HepG2 (cell line): Measurements from ENCODE around the gene LAMA5. TPM values are rescaled to one million over a fixed set of nuclear protein-coding genes. Genes with fewer than 3 reads are reported as not detected.
A peak's percentile ranks its signal among the peaks of the same experiment; 100 is the strongest.

Experiments
- ATAC-seq: fragments of 200-7000 bp; cut with Tn5 transposase; 3 replicates; pipeline ENCODE4 v1.9.1; 2020; ENCODE audit warnings: mild to moderate bottlenecking, moderate library complexity
- BruUV-seq: library from RNA; stranded (reverse); fragments of 400-500 nt; replicated peaks from 2 replicates; lab custom pipeline; 2021; lab: Mats Ljungman, UMichigan
- CTCF ChIA-PET: fragments of 300-600 bp; formaldehyde crosslinking; extraction: SDS; loops from one replicate; lab custom pipeline; 2021; ENCODE audit warnings: low total read pairs, inconsistent platforms, low intra/inter-chr PET ratio; lab: Yijun Ruan, JAX
- POLR2A ChIA-PET: fragments of 350-600 bp; sonication (Branson Sonifier 250); formaldehyde crosslinking; loops from one replicate; lab custom pipeline; 2020; ENCODE audit warnings: antibody characterized with exemption, inconsistent platforms; lab: Yijun Ruan, JAX
- DNase-seq: peaks from one replicate; pipeline ENCODE4 v3.0.0-alpha.2; 2015; ENCODE audit warnings: low spot score
- FAIRE-seq: peaks from 3 replicates; lab custom pipeline; 2011; peaks lifted over from hg19 to GRCh38; lab: Jason Lieb, UNC
- H2AFZ ChIP-seq: one replicate; pipeline ENCODE4 v1.6.1; 2011; ENCODE audit warnings: low read length, inconsistent platforms
- H3K27ac ChIP-seq: fragments of 300-600 bp; 3 replicates; pipeline ENCODE4 v1.8.0; 2011; ENCODE audit warnings: mixed run types, mild to moderate bottlenecking, mixed read lengths, low read length, inconsistent platforms; ENCODE audit not compliant: insufficient read depth; ENCODE audit errors: extremely low read length
- H3K27me3 ChIP-seq, 2 experiments: fragments of 200-600 bp in 1 of 2; 2 replicates in 1 of 2; 3 replicates in 1 of 2; pipeline versions ENCODE4 v1.6.0 to v1.8.0; 2011; ENCODE audit warnings: low read length in 2 of 2, mild to moderate bottlenecking in 2 of 2, moderate library complexity in 2 of 2, inconsistent platforms in 1 of 2; ENCODE audit not compliant: insufficient read depth in 2 of 2, control insufficient read depth in 1 of 2
- H3K36me3 ChIP-seq, 2 experiments: fragments of 200-600 bp in 1 of 2; replicated peaks in 1 of 2; 2 replicates in 1 of 2; 3 replicates in 1 of 2; pipeline versions ENCODE4 v1.5.1 to v1.8.0; 2011; ENCODE audit warnings: low read length in 2 of 2, inconsistent platforms in 1 of 2; ENCODE audit not compliant: insufficient read depth in 2 of 2, control insufficient read depth in 1 of 2
- H3K4me1 ChIP-seq: 2 replicates; pipeline ENCODE4 v1.5.1; 2012; ENCODE audit warnings: low read length, inconsistent platforms; ENCODE audit not compliant: insufficient read depth
- H3K4me2 ChIP-seq: 2 replicates; pipeline ENCODE4 v1.6.0; 2011; ENCODE audit warnings: low read depth, low read length, inconsistent platforms
- H3K4me3 ChIP-seq, 3 experiments: fragments of 200-600 bp in 1 of 3; sonication (generic), shearing (Covaris generic) in 1 of 3; replicated peaks in 1 of 3; 2 replicates each; pipeline ENCODE4 v1.5.1; 2011 to 2016; ENCODE audit warnings: low read length in 3 of 3, inconsistent platforms in 2 of 3, low read depth in 2 of 3, mild to moderate bottlenecking in 2 of 3, control low read depth in 1 of 3, mixed read lengths in 1 of 3; ENCODE audit not compliant: insufficient read depth in 1 of 3
- H3K79me2 ChIP-seq: one replicate; pipeline ENCODE4 v1.6.1; 2011; ENCODE audit warnings: low read length, inconsistent platforms; ENCODE audit not compliant: insufficient read depth
- H3K9ac ChIP-seq: 2 replicates; pipeline ENCODE4 v1.6.0; 2011; ENCODE audit warnings: mild to moderate bottlenecking, low read depth, low read length, inconsistent platforms; ENCODE audit not compliant: insufficient read depth
- H3K9me3 ChIP-seq: 2 replicates; pipeline ENCODE4 v1.5.1; 2012; ENCODE audit warnings: mild to moderate bottlenecking, low read length
- H4K20me1 ChIP-seq: 2 replicates; pipeline ENCODE4 v1.6.0; 2011; ENCODE audit warnings: inconsistent platforms, mild to moderate bottlenecking, low read length, moderate library complexity; ENCODE audit not compliant: insufficient read depth
- BHLHE40 ChIP-seq: IDR thresholded peaks from 2 replicates; pipeline ENCODE4 v1.6.1; 2011; ENCODE audit warnings: low read length, improper control_type of control experiment
- FOXK1 ChIP-seq: sonication (generic); formaldehyde crosslinking; IDR thresholded peaks from 2 replicates; pipeline ENCODE4 v1.4.0; 2020; ENCODE audit warnings: low read depth, missing genetic modification reagents, borderline replicate concordance
- HNRNPL ChIP-seq: fragments of 200-400 bp; formaldehyde crosslinking; IDR thresholded peaks from 2 replicates; pipeline ENCODE4 v1.6.1; 2017; ENCODE audit warnings: mild to moderate bottlenecking, low read depth, low read length
- IRF1 ChIP-seq: sonication (generic); formaldehyde crosslinking; IDR thresholded peaks from 2 replicates; pipeline ENCODE4 v1.4.0; 2020; ENCODE audit warnings: low read depth, mild to moderate bottlenecking, missing genetic modification reagents
- NR2F6 ChIP-seq, 2 experiments: IDR thresholded peaks; 2 replicates each; pipeline ENCODE4 v1.6.1; 2016; ENCODE audit warnings: antibody characterized with exemption in 1 of 2, mild to moderate bottlenecking in 1 of 2
- SALL2 ChIP-seq: sonication (generic); formaldehyde crosslinking; IDR thresholded peaks from 2 replicates; pipeline ENCODE4 v1.8.1; 2023; ENCODE audit warnings: mild to moderate bottlenecking, missing genetic modification reagents, inconsistent platforms
- SRSF9 ChIP-seq: fragments of 200-400 bp; formaldehyde crosslinking; IDR thresholded peaks from 2 replicates; pipeline ENCODE4 v1.6.1; 2018; ENCODE audit warnings: borderline replicate concordance, mild to moderate bottlenecking, low read depth, low read length; ENCODE audit not compliant: insufficient read depth, poor library complexity, severe bottlenecking
- THYN1 ChIP-seq: sonication (generic); formaldehyde crosslinking; IDR thresholded peaks from 2 replicates; pipeline ENCODE4 v1.8.1; 2023; ENCODE audit warnings: low read depth, mild to moderate bottlenecking, moderate library complexity, missing genetic modification reagents, borderline replicate concordance
- ZBTB21 ChIP-seq: sonication (generic); formaldehyde crosslinking; IDR thresholded peaks from 2 replicates; pipeline ENCODE4 v1.4.0; 2020; ENCODE audit warnings: missing genetic modification reagents
- ZNF574 ChIP-seq: sonication (generic); formaldehyde crosslinking; IDR thresholded peaks from 2 replicates; pipeline ENCODE4 v1.4.0; 2020; ENCODE audit warnings: missing genetic modification reagents
- ZNF724P ChIP-seq: sonication (generic); formaldehyde crosslinking; IDR thresholded peaks from 2 replicates; pipeline ENCODE4 v1.8.0; 2022; ENCODE audit warnings: missing genetic modification reagents, borderline replicate concordance
- ZNF816 ChIP-seq: sonication (generic); formaldehyde crosslinking; IDR thresholded peaks from 2 replicates; pipeline ENCODE4 v1.8.0; 2022; ENCODE audit warnings: missing genetic modification reagents, mild to moderate bottlenecking, borderline replicate concordance
- WGBS: methylation state at CpG from one replicate; pipeline ENCODE4 v1.1.6; 2017; ENCODE audit warnings: low lambda C conversion rate; 5-methylcytosine and 5-hydroxymethylcytosine counted together
- in situ Hi-C: cut with HindIII; loops from 2 replicates; pipeline ENCODE4 v1.10.0; 2017; ENCODE audit warnings: low pct_unique_long_range_greater_than_20kb; ENCODE audit not compliant: extremely low pct_ligation_motif_present
- intact Hi-C: fragments of 100-400 bp; cut with micrococcal nuclease; formaldehyde crosslinking; loops from one replicate; pipeline ENCODE4 v1.10.0; 2022; ENCODE audit not compliant: unreplicated experiment
- polyA plus RNA-seq, 8 experiments: library from polyadenylated mRNA; depleted of rRNA in 3 of 8; stranded (reverse) in 7 of 8; unstranded in 1 of 8; fragments of >200 nt; fragmentation: Illumina TruSeq in 4 of 8; extraction: Trizol in 4 of 8; gene quantifications; 2 replicates each; pipeline versions ENCODE4 v1.2.1 to v1.2.3, GENCODE V29; 2011 to 2016; ENCODE audit warnings: low read depth in 4 of 8, missing spikeins in 1 of 8, mixed read lengths in 1 of 8; ENCODE audit not compliant: insufficient read depth in 1 of 8
- total RNA-seq, 5 experiments: library from RNA; depleted of rRNA; stranded (reverse); fragments of >200 nt; fragmentation: Illumina TruSeq; extraction: Trizol; gene quantifications; 2 replicates each; pipeline ENCODE4 v1.2.3, GENCODE V29; 2016; ENCODE audit warnings: low read depth in 1 of 5
- TF ChIP-seq, protein P1 (sequence below): IDR thresholded peaks from 2 replicates; pipeline ENCODE4 v1.6.1; 2016; ENCODE audit warnings: low read depth, control low read depth
- TF ChIP-seq, protein P2 (sequence below): sonication (generic); formaldehyde crosslinking; IDR thresholded peaks from 2 replicates; pipeline ENCODE4 v1.4.0; 2020; ENCODE audit warnings: missing genetic modification reagents

LAMA5 gene
- total and polyA plus RNA-seq, 2 of the 13 experiments (the other 11 are each of a cell fraction or from before 2014, with no cell fraction given) = 21.0 to 44.7 TPM

DNA sequence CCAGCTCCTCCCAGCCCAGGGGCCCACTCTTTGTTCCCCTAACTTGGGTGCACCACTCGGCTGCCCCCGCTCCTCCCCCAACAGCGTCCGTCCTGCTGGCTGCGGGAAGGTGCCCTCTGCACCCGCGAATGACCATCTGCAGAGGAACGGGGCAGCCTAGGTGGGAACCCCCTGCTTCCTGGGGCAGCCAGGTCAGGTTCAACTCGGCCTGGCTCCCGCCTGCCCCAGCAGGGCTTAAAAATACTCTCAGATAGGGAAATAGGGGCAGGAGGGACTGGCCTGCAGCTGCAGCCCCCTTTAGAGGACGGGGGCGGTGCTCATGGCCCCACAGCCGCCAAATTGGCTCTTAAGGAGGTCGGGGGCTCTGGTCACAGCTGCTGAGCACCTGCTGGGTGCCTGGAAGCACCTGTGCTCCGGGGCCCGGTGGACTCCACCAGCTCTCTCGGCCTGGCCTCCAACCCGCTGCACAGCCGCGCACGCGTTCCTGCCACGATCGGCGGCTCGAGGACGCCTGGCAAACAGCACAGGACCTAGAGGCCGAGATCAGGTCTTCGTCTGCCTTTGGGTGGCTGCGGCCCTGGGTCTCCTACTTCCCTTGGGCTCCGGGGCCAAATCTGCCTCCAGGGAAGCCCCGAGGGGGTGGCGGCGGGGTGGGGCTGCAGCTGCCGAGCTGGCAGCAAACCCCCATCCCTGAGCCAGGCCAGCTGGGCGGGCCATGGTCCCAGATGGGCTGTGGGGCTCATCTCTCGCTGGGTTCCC is 700 bp upstream of the LAMA5 start:
- DNase-seq = peak; percentile 60
- TF ChIP-seq FOXK1 (CRISPR knock-in tag) (0 out of 2 replicates have a peak, but pooled peaks have one; percentile 41), IRF1 (CRISPR knock-in tag) (peak; percentile 82; the same call in 1 of the 2 replicates), BHLHE40 (peak; percentile 44; the same call in 1 of the 2 replicates), HNRNPL (peak; percentile 95), SRSF9 (no peak), SALL2 (CRISPR knock-in tag) (peak; percentile 40; the same call in 1 of the 2 replicates), ZNF574 (CRISPR knock-in tag) (peak; percentile 20; the same call in 1 of the 2 replicates), NR2F6 (IDR thresholded peaks at IDR 0.05) (0 out of 2 replicates have a peak, but pooled peaks have one; percentile 25), NR2F6 (CRISPR knock-in tag; IDR thresholded peaks at IDR 0.05) (peak; percentile 28; the same call in 1 of the 2 replicates), THYN1 (no peak), ZBTB21 (CRISPR knock-in tag) (peak; percentile 22; the same call in 1 of the 2 replicates), ZNF816 (CRISPR knock-in tag) (peak; percentile 90; the same call in 1 of the 2 replicates), ZNF724P (CRISPR knock-in tag) (peak; percentile 95; the same call in 1 of the 2 replicates)
- TF ChIP-seq, protein P1, sequence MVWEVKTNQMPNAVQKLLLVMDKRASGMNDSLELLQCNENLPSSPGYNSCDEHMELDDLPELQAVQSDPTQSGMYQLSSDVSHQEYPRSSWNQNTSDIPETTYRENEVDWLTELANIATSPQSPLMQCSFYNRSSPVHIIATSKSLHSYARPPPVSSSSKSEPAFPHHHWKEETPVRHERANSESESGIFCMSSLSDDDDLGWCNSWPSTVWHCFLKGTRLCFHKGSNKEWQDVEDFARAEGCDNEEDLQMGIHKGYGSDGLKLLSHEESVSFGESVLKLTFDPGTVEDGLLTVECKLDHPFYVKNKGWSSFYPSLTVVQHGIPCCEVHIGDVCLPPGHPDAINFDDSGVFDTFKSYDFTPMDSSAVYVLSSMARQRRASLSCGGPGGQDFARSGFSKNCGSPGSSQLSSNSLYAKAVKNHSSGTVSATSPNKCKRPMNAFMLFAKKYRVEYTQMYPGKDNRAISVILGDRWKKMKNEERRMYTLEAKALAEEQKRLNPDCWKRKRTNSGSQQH = peak; percentile 81; the same call in 1 of the 2 replicates
- TF ChIP-seq, protein P2, sequence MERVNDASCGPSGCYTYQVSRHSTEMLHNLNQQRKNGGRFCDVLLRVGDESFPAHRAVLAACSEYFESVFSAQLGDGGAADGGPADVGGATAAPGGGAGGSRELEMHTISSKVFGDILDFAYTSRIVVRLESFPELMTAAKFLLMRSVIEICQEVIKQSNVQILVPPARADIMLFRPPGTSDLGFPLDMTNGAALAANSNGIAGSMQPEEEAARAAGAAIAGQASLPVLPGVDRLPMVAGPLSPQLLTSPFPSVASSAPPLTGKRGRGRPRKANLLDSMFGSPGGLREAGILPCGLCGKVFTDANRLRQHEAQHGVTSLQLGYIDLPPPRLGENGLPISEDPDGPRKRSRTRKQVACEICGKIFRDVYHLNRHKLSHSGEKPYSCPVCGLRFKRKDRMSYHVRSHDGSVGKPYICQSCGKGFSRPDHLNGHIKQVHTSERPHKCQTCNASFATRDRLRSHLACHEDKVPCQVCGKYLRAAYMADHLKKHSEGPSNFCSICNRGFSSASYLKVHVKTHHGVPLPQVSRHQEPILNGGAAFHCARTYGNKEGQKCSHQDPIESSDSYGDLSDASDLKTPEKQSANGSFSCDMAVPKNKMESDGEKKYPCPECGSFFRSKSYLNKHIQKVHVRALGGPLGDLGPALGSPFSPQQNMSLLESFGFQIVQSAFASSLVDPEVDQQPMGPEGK = peak; percentile 95

More for the DNA sequence above, 700 bp upstream of the LAMA5 start:
- FAIRE-seq (no peak), ATAC-seq (peak; percentile 27)
- in situ Hi-C loops (loop anchor here (5.0 kb wide), 1 partner anchor 66 kb away; the partner anchor contains the start of gene ADRM1), intact Hi-C loops (loop anchor here (1.0 to 10.0 kb wide), 2 partner anchors 8 to 1597 kb away; partner anchors contain the start of gene ZNF512B)
- CTCF ChIA-PET = interaction anchor here (2.0 to 2.5 kb wide), 2 partner anchors 8 to 66 kb away, joined by 8 to 10 read pairs; partner anchors contain the start of gene ADRM1
- H3K27ac ChIP-seq = peak overlapping the region; percentile 95
- H3K9me3 ChIP-seq = no peaks in the 10 kb centered on the region
- H4K20me1 ChIP-seq = peaks cover 22% of the 10 kb centered on the region
- peak overlapping the region; percentile 65 to 95 (median 91) for H3K4me3 ChIP-seq
- BruUV-seq = TSS peak; percentile 51
- no peaks in the 10 kb centered on the region for H3K27me3 ChIP-seq
- peaks cover 35% of the 10 kb centered on the region for H3K79me2 ChIP-seq
- POLR2A ChIA-PET = interaction anchor here (0.8 to 10.1 kb wide), 28 partner anchors 9 to 586 kb away, joined by 3 to 187 read pairs (median 5); partner anchors contain the start of genes ADRM1 and RPS21
- peak overlapping the region; percentile 90 for H3K9ac ChIP-seq
- H3K36me3 ChIP-seq = 0 out of 5 replicates have a peak, but pooled peaks cover 0 to 1% of the 10 kb centered on the region in 2 experiments
- 0% methylated on average over 12 of the region's 37 CpGs for WGBS
- peak overlapping the region; percentile 97 for H3K4me2 ChIP-seq
- H2AFZ ChIP-seq = no peak overlapping the region
- peaks cover 83% of the 10 kb centered on the region for H3K4me1 ChIP-seq
